Muscle of back (tissue), 11 donors: ENCODE results near the gene IQCC. TPM values are rescaled to one million over a fixed set of nuclear protein-coding genes. Genes with fewer than 3 reads are reported as not detected.

Experiments used
- DNase-seq, 3 donors: peaks; one replicate each; pipeline versions ENCODE4 v3.0.0 to v3.0.0-alpha.2; 2013
- polyA plus RNA-seq, 10 donors: library from polyadenylated mRNA; unstranded; fragments of 120-200 nt; gene quantifications; one replicate each; pipeline ENCODE4 v1.2.1, GENCODE V29; 2013; ENCODE audit not compliant: insufficient read length in 10 of 10

IQCC gene
- polyA plus RNA-seq, 10 donors = 2.0 to 4.9 (median 3.1) TPM

DNA sequence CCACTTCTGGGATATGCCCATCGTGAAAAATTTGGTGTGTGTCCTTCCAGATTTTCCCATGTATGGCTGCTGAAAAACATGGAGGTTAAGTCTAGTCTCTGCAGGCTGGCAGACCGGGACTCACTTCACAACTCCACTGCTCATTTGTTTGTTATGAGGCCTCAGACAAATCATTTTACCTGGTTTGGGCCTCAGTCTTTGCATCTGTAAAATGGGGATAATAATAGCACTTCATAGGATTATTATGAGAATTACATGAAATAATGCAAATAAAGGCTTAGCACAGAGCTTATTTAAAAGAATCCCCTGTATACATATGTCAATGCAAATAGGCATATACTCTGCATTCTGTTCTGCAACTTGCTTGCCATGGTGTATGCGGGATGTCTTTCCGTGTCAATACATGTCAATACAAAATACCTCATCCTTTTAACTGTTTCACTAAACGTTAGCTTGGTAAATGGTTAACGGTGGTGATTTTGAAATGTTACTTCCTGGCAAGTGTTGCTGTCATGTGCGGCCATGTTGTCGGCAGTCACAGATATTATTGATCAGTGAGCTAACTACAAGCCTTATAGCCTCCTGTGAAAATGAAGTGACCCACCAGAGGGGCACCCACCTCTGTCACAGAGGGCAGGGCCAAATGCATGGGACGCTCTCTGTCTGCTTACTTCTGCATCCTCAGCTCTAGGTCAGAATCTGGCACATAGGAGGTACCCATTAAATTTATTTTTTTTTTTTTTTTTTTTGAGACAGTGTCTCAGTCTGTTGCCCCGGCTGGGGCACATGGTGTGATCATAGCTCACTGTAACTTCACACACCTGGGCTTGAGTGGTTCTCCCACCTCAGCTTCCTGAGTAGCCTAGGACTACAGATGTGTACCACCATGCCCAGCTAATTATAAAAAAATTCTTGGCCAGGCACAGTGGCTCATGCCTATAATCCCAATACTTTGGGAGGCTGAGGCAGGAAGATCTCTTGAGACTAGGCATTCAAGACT is 49.9 kb downstream of the IQCC start:
- DNase-seq = no peak

- DNase-seq = no peak
Observed at GRCh38 chr1:32256473-32257226, 51.2 kb downstream of the IQCC start.

GRCh38 chr1:32257227-32257508 is 51.7 kb downstream of the IQCC start:
- no peak for DNase-seq

Other genes with a start within 250 kb of the IQCC start
- 100 to 1,000 TPM; 120 to 169 (median 138) TPM for gene KHDRBS1, start 191.8 kb upstream of the IQCC start, polyA plus RNA-seq
- 10 to 100 TPM; 11.6 to 19.1 (median 13.2) TPM for gene TMEM39B, start 132.7 kb upstream of the IQCC start, polyA plus RNA-seq
- gene KPNA6, start 97.6 kb upstream of the IQCC start, polyA plus RNA-seq = 10 to 100 TPM; 20.4 to 35.1 (median 25.1) TPM
- gene TXLNA, start 26.0 kb upstream of the IQCC start, polyA plus RNA-seq = 10 to 100 TPM; 27.8 to 44.4 (median 33.7) TPM
- 10 to 100 TPM; 28.8 to 60.1 (median 46.8) TPM for gene CCDC28B, start 5.1 kb upstream of the IQCC start, polyA plus RNA-seq
- gene DCDC2B, start 3.4 kb downstream of the IQCC start, polyA plus RNA-seq = under 1 TPM; 0.19 to 0.94 (median 0.31) TPM
- 10 to 100 TPM in 4 of 10 donors, 1 to 10 TPM in 6; 8.0 to 16.0 (median 9.1) TPM for gene TMEM234, start 16.7 kb downstream of the IQCC start, polyA plus RNA-seq
- 100 to 1,000 TPM; 146 to 185 (median 164) TPM for gene EIF3I, start 16.7 kb downstream of the IQCC start, polyA plus RNA-seq
- gene FAM167B, start 41.6 kb downstream of the IQCC start, polyA plus RNA-seq = 1 to 10 TPM; 2.1 to 6.7 (median 3.9) TPM
- 10 to 100 TPM in 1 of 10 donors, 1 to 10 TPM in 2, under 1 TPM in 7; 0.26 to 14.1 (median 0.74) TPM for gene LCK, start 45.6 kb downstream of the IQCC start, polyA plus RNA-seq
- 10 to 100 TPM; 27.5 to 50.3 (median 41.3) TPM for gene HDAC1, start 86.4 kb downstream of the IQCC start, polyA plus RNA-seq
- 100 to 1,000 TPM; 129 to 217 (median 146) TPM for gene MARCKSL1, start 130.6 kb downstream of the IQCC start, polyA plus RNA-seq
- gene FAM229A, start 156.8 kb downstream of the IQCC start, polyA plus RNA-seq = 1 to 10 TPM; 1.7 to 8.1 (median 4.7) TPM
- 1 to 10 TPM in 6 of 10 donors, under 1 TPM in 4; 0.82 to 5.1 (median 1.8) TPM for gene TSSK3, start 156.9 kb downstream of the IQCC start, polyA plus RNA-seq
- 10 to 100 TPM; 34.3 to 43.8 (median 40.0) TPM for gene BSDC1, start 188.8 kb downstream of the IQCC start, polyA plus RNA-seq